Body of pancreas (tissue), 4 donors: ENCODE data around the gene SERPINI1. TPM values are rescaled to one million over a fixed set of nuclear protein-coding genes. Genes with fewer than 3 reads are reported as not detected.

ENCODE experiments used
- ATAC-seq: fragments of 150-250 bp; one replicate; pipeline ENCODE4 v1.9.1; 2016
- DNase-seq, 4 donors: peaks; one replicate each; pipeline ENCODE4 v3.0.0-alpha.2; 2019
- H3K27ac ChIP-seq, 4 donors: fragments of 200-600 bp; sonication (generic); 1 replicate in 3 of 4; 2 replicates in 1 of 4; pipeline versions ENCODE4 v1.5.1 to v1.6.1; 2016 to 2019; ENCODE audit warnings: mild to moderate bottlenecking in 1 of 4, mixed read lengths in 1 of 4, moderate library complexity in 1 of 4
- H3K27me3 ChIP-seq, 2 donors: fragments of 200-600 bp; sonication (generic); one replicate each; pipeline ENCODE4 v1.6.0; 2016; ENCODE audit warnings: mild to moderate bottlenecking in 1 of 2
- H3K36me3 ChIP-seq, 2 donors: fragments of 200-600 bp; sonication (generic); replicated peaks in 1 of 2; 2 replicates each; pipeline ENCODE4 v1.5.1; 2016; ENCODE audit warnings: low read depth in 2 of 2; ENCODE audit not compliant: insufficient read depth in 1 of 2
- H3K4me1 ChIP-seq: fragments of 200-600 bp; sonication (generic); one replicate; pipeline ENCODE4 v1.6.0; 2016
- H3K4me3 ChIP-seq, 2 donors: fragments of 200-600 bp; sonication (generic); 1 replicate in 1 of 2; 2 replicates in 1 of 2; pipeline ENCODE4 v1.5.1; 2016 to 2019
- H3K9me3 ChIP-seq, 3 donors: fragments of 200-600 bp; sonication (generic); 1 replicate in 2 of 3; 2 replicates in 1 of 3; pipeline ENCODE4 v1.5.1; 2016
- POLR2A ChIP-seq, 3 donors: fragments of 450-650 bp; IDR thresholded peaks; one replicate each; pipeline ENCODE4 v1.6.1; 2016; ENCODE audit warnings: antibody characterized with exemption in 3 of 3, mild to moderate bottlenecking in 2 of 3
- WGBS, 2 donors: methylation state at CpG; one replicate each; pipeline ENCODE4 v1.1.5; 2017; 5-methylcytosine and 5-hydroxymethylcytosine counted together
- intact Hi-C: fragments of 100-400 bp; cut with DNase I; formaldehyde crosslinking; loops from one replicate; pipeline ENCODE4 v1.15.1; 2023
- total RNA-seq, 2 donors: library from RNA; depleted of rRNA; stranded (reverse); fragments of >200 nt; gene quantifications; one replicate each; pipeline ENCODE4 v1.1.0, GENCODE V29; 2016
- TF ChIP-seq, protein P1 (sequence below), 7 experiments: fragments of 450-650 bp in 4 of 7; fragments of 200-600 bp in 3 of 7; sonication (generic) in 3 of 7; IDR thresholded peaks; one replicate each; pipeline ENCODE4 v1.5.1; 2016 to 2019; ENCODE audit warnings: antibody characterized with exemption in 7 of 7

SERPINI1 gene
- total RNA-seq, 2 donors from 2014 or later = 10.2 to 20.0 TPM

DNA sequence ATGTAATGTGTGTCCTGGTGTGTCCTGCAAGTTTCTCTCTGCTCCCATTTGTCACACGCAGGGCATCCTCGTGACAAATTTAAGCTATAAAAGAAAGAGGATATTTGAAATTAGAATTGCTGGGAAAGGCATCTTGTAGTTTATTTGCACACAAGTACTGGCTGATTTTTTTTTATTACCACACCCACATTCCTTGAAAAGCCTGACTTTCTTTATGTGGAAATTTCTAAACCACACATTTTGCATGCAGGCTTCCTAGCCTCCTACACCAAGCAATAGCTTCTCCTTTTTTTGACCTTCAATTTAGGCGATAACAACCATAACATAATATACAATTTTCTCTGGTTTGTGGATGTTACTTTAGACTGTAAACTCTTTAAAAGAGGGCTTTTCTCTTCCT is 126.1 kb downstream of the SERPINI1 start:
- WGBS, 2 donors = 75 to 84% methylated on average over 3 of the region's 3 CpGs
- no peaks in the 10 kb centered on the region for H3K27me3 ChIP-seq
- intact Hi-C loops = no loop called here
- ATAC-seq (no peak), DNase-seq (no peak)
- no peak for TF ChIP-seq POLR2A (IDR thresholded peaks at IDR 0.05)
- TF ChIP-seq, protein P1, sequence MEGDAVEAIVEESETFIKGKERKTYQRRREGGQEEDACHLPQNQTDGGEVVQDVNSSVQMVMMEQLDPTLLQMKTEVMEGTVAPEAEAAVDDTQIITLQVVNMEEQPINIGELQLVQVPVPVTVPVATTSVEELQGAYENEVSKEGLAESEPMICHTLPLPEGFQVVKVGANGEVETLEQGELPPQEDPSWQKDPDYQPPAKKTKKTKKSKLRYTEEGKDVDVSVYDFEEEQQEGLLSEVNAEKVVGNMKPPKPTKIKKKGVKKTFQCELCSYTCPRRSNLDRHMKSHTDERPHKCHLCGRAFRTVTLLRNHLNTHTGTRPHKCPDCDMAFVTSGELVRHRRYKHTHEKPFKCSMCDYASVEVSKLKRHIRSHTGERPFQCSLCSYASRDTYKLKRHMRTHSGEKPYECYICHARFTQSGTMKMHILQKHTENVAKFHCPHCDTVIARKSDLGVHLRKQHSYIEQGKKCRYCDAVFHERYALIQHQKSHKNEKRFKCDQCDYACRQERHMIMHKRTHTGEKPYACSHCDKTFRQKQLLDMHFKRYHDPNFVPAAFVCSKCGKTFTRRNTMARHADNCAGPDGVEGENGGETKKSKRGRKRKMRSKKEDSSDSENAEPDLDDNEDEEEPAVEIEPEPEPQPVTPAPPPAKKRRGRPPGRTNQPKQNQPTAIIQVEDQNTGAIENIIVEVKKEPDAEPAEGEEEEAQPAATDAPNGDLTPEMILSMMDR (IDR thresholded peaks at IDR 0.05) = no peak
- H3K27ac ChIP-seq = no peak overlapping the region
- H3K4me1 ChIP-seq = no peaks in the 10 kb centered on the region
- no peaks in the 10 kb centered on the region for H3K36me3 ChIP-seq
- no peaks in the 10 kb centered on the region for H3K9me3 ChIP-seq
- H3K4me3 ChIP-seq = no peak overlapping the region

DNA sequence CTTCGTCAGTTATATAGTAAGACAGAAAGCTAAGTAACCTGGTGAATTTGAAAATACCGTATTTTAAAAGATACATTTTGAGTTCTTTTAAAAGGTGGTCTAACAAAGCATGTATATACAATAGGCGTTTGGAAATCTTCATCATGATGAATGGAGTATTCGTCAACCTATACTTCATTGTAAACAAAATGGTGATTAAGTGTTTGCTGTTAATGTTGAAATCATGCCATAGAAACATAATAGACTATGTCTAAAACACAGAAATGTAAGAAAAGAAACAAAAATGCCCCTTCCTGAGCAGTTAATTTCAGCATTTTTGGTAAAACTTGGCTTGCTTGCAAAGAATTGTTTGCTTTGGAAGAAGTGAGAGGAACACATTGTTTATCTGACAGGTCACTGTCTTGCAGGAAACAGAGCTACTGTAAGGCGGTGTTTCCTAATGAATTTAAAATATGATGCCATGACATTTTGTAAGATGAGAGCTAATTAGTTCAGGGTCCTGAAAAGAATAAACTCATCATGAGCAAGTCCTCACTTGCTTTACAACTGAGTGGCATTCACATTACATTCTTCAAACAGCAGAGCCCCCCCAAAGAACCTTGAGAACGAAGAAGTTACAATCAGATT is 126.7 kb downstream of the SERPINI1 start:
- H3K9me3 ChIP-seq = no peaks in the 10 kb centered on the region
- intact Hi-C loops = no loop called here
- no peak overlapping the region for H3K4me3 ChIP-seq
- 65 to 72% methylated on average over 6 of the region's 6 CpGs for WGBS, 2 donors
- H3K4me1 ChIP-seq = no peaks in the 10 kb centered on the region
- TF ChIP-seq, protein P1 (IDR thresholded peaks at IDR 0.05) = no peak
- no peak for TF ChIP-seq POLR2A (IDR thresholded peaks at IDR 0.05)
- no peaks in the 10 kb centered on the region for H3K36me3 ChIP-seq
- no peak overlapping the region for H3K27ac ChIP-seq
- DNase-seq (no peak), ATAC-seq (no peak)
- H3K27me3 ChIP-seq = no peaks in the 10 kb centered on the region

DNA sequence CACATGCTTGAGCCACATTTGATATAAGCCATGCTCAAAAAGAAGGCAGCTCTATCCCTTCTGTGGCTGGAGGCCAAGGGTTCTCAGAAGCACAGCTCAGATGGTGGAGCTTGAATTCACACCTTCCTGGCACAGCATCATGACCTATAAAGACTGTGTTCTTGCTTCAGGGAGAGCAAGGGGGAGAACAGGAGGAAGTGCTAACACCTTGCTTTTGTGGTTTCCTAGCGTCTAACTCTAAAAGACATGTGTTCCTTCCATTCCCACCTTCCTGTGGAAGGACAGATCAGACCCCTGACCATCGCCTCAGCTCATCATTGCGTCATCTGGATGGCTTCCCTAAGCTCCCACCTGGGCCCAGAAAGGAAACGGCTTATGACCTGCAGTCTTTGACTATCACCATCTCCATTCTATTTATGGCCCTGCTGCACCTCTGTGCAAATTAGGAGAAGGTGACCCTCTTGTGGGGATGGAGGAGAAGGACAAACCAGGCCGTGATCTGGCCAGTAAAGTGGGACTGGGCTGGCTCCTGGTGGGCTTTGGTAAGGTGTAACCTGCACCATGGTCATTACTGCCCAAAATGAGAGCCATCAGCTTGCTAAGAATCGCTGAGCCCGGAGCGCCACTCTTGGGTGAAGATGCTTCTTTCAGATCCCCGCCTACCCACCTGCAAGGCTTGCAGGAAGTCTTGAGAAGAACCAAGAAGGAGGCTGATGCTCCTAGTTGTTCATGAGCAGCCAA is 128.5 kb downstream of the SERPINI1 start:
- TF ChIP-seq POLR2A (IDR thresholded peaks at IDR 0.05) = no peak
- TF ChIP-seq, protein P1 (IDR thresholded peaks at IDR 0.05) = no peak
- Histone ChIP-seq H3K4me1 (no peaks in the 10 kb centered on the region), H3K4me3 (no peak overlapping the region), H3K9me3 (no peaks in the 10 kb centered on the region), H3K36me3 (no peaks in the 10 kb centered on the region), H3K27me3 (no peaks in the 10 kb centered on the region), H3K27ac (no peak overlapping the region)
- 86 to 96% methylated on average over 9 of the region's 9 CpGs for WGBS, 2 donors
- DNase-seq (no peak), ATAC-seq (no peak)
- intact Hi-C loops = no loop called here

DNA sequence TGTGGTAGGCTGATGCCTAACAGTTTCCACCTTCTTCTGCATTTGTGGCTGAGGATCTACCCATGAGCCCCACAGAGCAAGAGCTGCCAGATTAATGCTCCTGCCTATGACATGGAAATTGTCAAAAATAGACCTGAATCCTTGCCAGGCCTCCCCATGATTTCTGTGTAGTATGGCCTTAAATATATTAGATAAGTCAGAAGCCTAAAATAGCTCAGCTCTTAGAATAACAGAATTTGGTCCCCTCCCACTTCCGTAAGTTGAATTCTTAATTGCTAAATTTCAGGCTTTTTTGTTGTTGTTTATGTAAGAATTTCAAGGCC is 129.0 kb downstream of the SERPINI1 start:
- Histone ChIP-seq H3K9me3 (no peaks in the 10 kb centered on the region), H3K36me3 (no peaks in the 10 kb centered on the region), H3K4me1 (no peaks in the 10 kb centered on the region), H3K27me3 (no peaks in the 10 kb centered on the region), H3K4me3 (no peak overlapping the region), H3K27ac (no peak overlapping the region)
- ATAC-seq = no peak
- no peak for TF ChIP-seq POLR2A (IDR thresholded peaks at IDR 0.05)
- TF ChIP-seq, protein P1 (IDR thresholded peaks at IDR 0.05) = no peak
- intact Hi-C loops = no loop called here
- no peak for DNase-seq
- 86 to 96% methylated on average over 1 of the region's 1 CpG for WGBS, 2 donors

DNA sequence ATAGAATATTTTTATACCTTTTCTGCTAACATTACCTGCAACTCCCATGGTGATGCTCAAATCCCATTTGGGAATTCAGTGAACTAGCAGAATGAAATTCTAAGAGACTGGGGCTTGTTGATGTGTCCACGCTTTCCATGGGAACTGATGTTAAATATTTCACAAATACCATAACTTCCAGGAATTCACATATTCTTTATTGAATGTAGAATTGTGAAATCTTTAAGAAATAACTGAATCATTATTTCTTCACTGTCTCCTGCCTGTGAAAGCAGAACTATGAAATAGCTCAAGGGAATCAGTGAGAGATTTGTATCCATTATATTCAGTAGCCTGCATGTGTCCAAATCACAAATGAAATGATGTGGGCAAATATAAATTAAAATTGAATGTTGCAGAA is 130.8 kb downstream of the SERPINI1 start:
- no peaks in the 10 kb centered on the region for H3K9me3 ChIP-seq
- DNase-seq = no peak
- no peaks in the 10 kb centered on the region for H3K36me3 ChIP-seq
- H3K27ac ChIP-seq = no peak overlapping the region
- ATAC-seq = no peak
- intact Hi-C loops = no loop called here
- no peaks in the 10 kb centered on the region for H3K4me1 ChIP-seq
- WGBS, 2 donors = 81 to 88% methylated on average over 1 of the region's 1 CpG
- no peak overlapping the region for H3K4me3 ChIP-seq
- TF ChIP-seq POLR2A (IDR thresholded peaks at IDR 0.05) = no peak
- TF ChIP-seq, protein P1 (IDR thresholded peaks at IDR 0.05) = no peak
- H3K27me3 ChIP-seq = no peaks in the 10 kb centered on the region
